ENCODE data around the gene ALB.

- TF ChIP-seq POLR2A (IDR thresholded peaks at IDR 0.05), result no peak
- TF ChIP-seq CTCF (IDR thresholded peaks at IDR 0.05), result no peak
Observed at GRCh38 chr4:73433140-73433539, 29.1 kb downstream of the ALB start.

Data from esophagus squamous epithelium (tissue), 4 donors.